IMR-90 (cell line): Measurements from ENCODE around the gene PTPRG. TPM values are rescaled to one million over a fixed set of nuclear protein-coding genes. Genes with fewer than 3 reads are reported as not detected.

Source experiments
- ATAC-seq: fragments of 200-7000 bp; cut with Tn5 transposase; 2 replicates; pipeline ENCODE4 v1.9.1; 2020; ENCODE audit warnings: low read depth, mild to moderate bottlenecking, moderate library complexity
- BruUV-seq: library from RNA; stranded (reverse); fragments of 400-500 nt; replicated peaks from 2 replicates; lab custom pipeline; 2021; lab: Mats Ljungman, UMichigan
- CTCF ChIA-PET: fragments of 300-600 bp; formaldehyde crosslinking; extraction: SDS; loops from one replicate; lab custom pipeline; 2021; ENCODE audit warnings: antibody characterized with exemption; lab: Yijun Ruan, JAX
- POLR2A ChIA-PET: fragments of 300-600 bp; sonication (Branson Sonifier 250); formaldehyde crosslinking; loops from one replicate; lab custom pipeline; 2022; ENCODE audit warnings: antibody characterized with exemption; ENCODE audit not compliant: unreplicated experiment; lab: Charles Lee
- DNase-seq: peaks from one replicate; pipeline ENCODE4 v3.0.0; 2013
- H2AFZ ChIP-seq: replicated peaks from 2 replicates; pipeline ENCODE3; 2013; ENCODE audit warnings: low read length, mild to moderate bottlenecking; ENCODE audit not compliant: poor library complexity
- H2AK5ac ChIP-seq: 2 replicates; pipeline ENCODE4 v1.6.1; 2013; ENCODE audit warnings: low read depth, low read length, inconsistent platforms
- H2AK9ac ChIP-seq: replicated peaks from 2 replicates; pipeline ENCODE3; 2013; ENCODE audit warnings: mild to moderate bottlenecking, low read depth, low read length, moderate library complexity; ENCODE audit not compliant: poor library complexity
- H2BK120ac ChIP-seq: 2 replicates; pipeline ENCODE4 v1.6.1; 2013; ENCODE audit warnings: low read depth, low read length, inconsistent platforms
- H2BK15ac ChIP-seq: 3 replicates; pipeline ENCODE4 v1.6.1; 2013; ENCODE audit warnings: low read depth, low read length, inconsistent platforms
- H2BK20ac ChIP-seq: 2 replicates; pipeline ENCODE4 v1.6.1; 2013; ENCODE audit warnings: low read depth, mild to moderate bottlenecking, inconsistent platforms, low read length, moderate library complexity
- H2BK5ac ChIP-seq: 2 replicates; pipeline ENCODE4 v1.6.1; 2013; ENCODE audit warnings: mild to moderate bottlenecking, low read depth, low read length, inconsistent platforms; ENCODE audit not compliant: poor library complexity, severe bottlenecking
- H3K14ac ChIP-seq: replicated peaks from 2 replicates; pipeline ENCODE4 v1.6.1; 2013; ENCODE audit warnings: low read depth, low read length, inconsistent platforms
- H3K18ac ChIP-seq: 2 replicates; pipeline ENCODE4 v1.6.1; 2013; ENCODE audit warnings: low read depth, low read length, control low read depth
- H3K23ac ChIP-seq: 2 replicates; pipeline ENCODE4 v1.6.1; 2013; ENCODE audit warnings: low read depth, low read length, inconsistent platforms
- H3K27ac ChIP-seq: 2 replicates; pipeline ENCODE4 v1.5.1; 2013; ENCODE audit warnings: mild to moderate bottlenecking, control low read depth, low read length; ENCODE audit not compliant: insufficient read depth
- H3K27me3 ChIP-seq: 2 replicates; pipeline ENCODE4 v1.6.1; 2013; ENCODE audit warnings: low read length; ENCODE audit not compliant: control insufficient read depth, insufficient read depth
- H3K36me3 ChIP-seq: 2 replicates; pipeline ENCODE4 v1.6.1; 2013; ENCODE audit warnings: low read length, mixed read lengths; ENCODE audit not compliant: control insufficient read depth, insufficient read depth
- H3K4ac ChIP-seq: 2 replicates; pipeline ENCODE4 v1.6.1; 2013; ENCODE audit warnings: low read depth, low read length, inconsistent platforms
- H3K4me1 ChIP-seq: 2 replicates; pipeline ENCODE4 v1.6.1; 2013; ENCODE audit warnings: low read length, mixed read lengths; ENCODE audit not compliant: control insufficient read depth, insufficient read depth
- H3K4me2 ChIP-seq: 2 replicates; pipeline ENCODE4 v1.6.1; 2013; ENCODE audit warnings: low read depth, mild to moderate bottlenecking, control low read depth, low read length, moderate library complexity
- H3K4me3 ChIP-seq: 2 replicates; pipeline ENCODE4 v1.5.1; 2013; ENCODE audit warnings: low read depth, mild to moderate bottlenecking, control low read depth, low read length, moderate library complexity; ENCODE audit not compliant: insufficient read depth
- H3K56ac ChIP-seq: 2 replicates; pipeline ENCODE4 v1.6.1; 2013; ENCODE audit warnings: low read length, inconsistent platforms; ENCODE audit not compliant: insufficient read depth; ENCODE audit errors: extremely low read depth
- H3K79me1 ChIP-seq, 2 experiments: 2 replicates each; pipeline ENCODE4 v1.6.1; 2013; ENCODE audit warnings: low read length in 2 of 2, inconsistent platforms in 1 of 2, low read depth in 1 of 2
- H3K9ac ChIP-seq: 2 replicates; pipeline ENCODE4 v1.6.1; 2013; ENCODE audit warnings: low read depth, low read length, control low read depth
- H3K9me1 ChIP-seq: 2 replicates; pipeline ENCODE4 v1.6.1; 2013; ENCODE audit warnings: low read length, inconsistent platforms; ENCODE audit not compliant: insufficient read depth
- H3K9me3 ChIP-seq: 2 replicates; pipeline ENCODE4 v1.6.1; 2013; ENCODE audit warnings: low read length; ENCODE audit not compliant: control insufficient read depth, insufficient read depth
- H4K20me1 ChIP-seq: 2 replicates; pipeline ENCODE4 v1.6.1; 2013; ENCODE audit warnings: low read length, inconsistent platforms; ENCODE audit not compliant: insufficient read depth
- H4K5ac ChIP-seq: 2 replicates; pipeline ENCODE4 v1.6.1; 2013; ENCODE audit warnings: mild to moderate bottlenecking, low read depth, low read length, control low read depth
- H4K8ac ChIP-seq, 2 experiments: 2 replicates each; pipeline ENCODE4 v1.6.1; 2013; ENCODE audit warnings: low read depth in 2 of 2, low read length in 2 of 2, control low read depth in 1 of 2, inconsistent platforms in 1 of 2
- H4K91ac ChIP-seq: 2 replicates; pipeline ENCODE4 v1.6.1; 2013; ENCODE audit warnings: low read depth, low read length, inconsistent platforms; ENCODE audit not compliant: insufficient read depth
- USF2 ChIP-seq: fragments of 150-350 bp; IDR thresholded peaks from 2 replicates; pipeline ENCODE4 v1.6.1; 2017; ENCODE audit warnings: mild to moderate bottlenecking, antibody characterized with exemption, low read length, low read depth
- WGBS, 2 experiments: methylation state at CpG; one replicate each; pipeline versions ENCODE4 v1.1.5 to v1.1.7; 2013; ENCODE audit warnings: missing lambda C conversion rate in 2 of 2; ENCODE audit not compliant: insufficient read length in 1 of 2; ENCODE audit errors: extremely low coverage in 2 of 2; 5-methylcytosine and 5-hydroxymethylcytosine counted together
- dilution Hi-C: fragments of 300-500 bp; cut with HindIII; formaldehyde crosslinking; loops from one replicate; pipeline ENCODE4 v1.14.3; 2018; ENCODE audit warnings: low sequenced_read_pairs; ENCODE audit not compliant: unreplicated experiment
- in situ Hi-C: fragments of 300-500 bp; cut with MboI; formaldehyde crosslinking; loops from 3 replicates; pipeline ENCODE4 v1.14.3; 2019; ENCODE audit warnings: low sequenced_read_pairs, inconsistent platforms, mixed read lengths
- intact Hi-C: fragments of 100-400 bp; cut with micrococcal nuclease; formaldehyde crosslinking; loops from 2 replicates; pipeline ENCODE4 v1.10.0; 2022
- polyA plus RNA-seq, 3 experiments: library from polyadenylated mRNA; depleted of rRNA; stranded (reverse); fragments of >200 nt; gene quantifications; 2 replicates each; pipeline ENCODE4 v1.2.3, GENCODE V29; 2012; ENCODE audit warnings: low replicate concordance in 1 of 3
- total RNA-seq: library from RNA; depleted of rRNA; stranded (reverse); fragments of >200 nt; gene quantifications from 2 replicates; pipeline ENCODE4 v1.2.3, GENCODE V29; 2012

The PTPRG gene
- total and polyA plus RNA-seq, 2 of the 4 experiments (the other 2 are of a cell fraction), result 7.7 to 31.0 TPM

- Histone ChIP-seq H4K20me1 (peaks cover 8% of the 10 kb centered on the region; the same call in 1 of the 2 replicates), H3K27ac (no peak overlapping the region), H3K18ac (no peak overlapping the region), H4K5ac (no peak overlapping the region), H2AK9ac (no peak overlapping the region), H3K79me1 (peaks cover 17 to 50% of the 10 kb centered on the region in 2 experiments), H3K23ac (no peak overlapping the region), H3K9ac (no peak overlapping the region), H3K4me2 (no peak overlapping the region), H3K36me3 (no peaks in the 10 kb centered on the region), H3K4me1 (peaks cover 2% of the 10 kb centered on the region; the same call in 1 of the 2 replicates), H4K8ac (no peak overlapping the region), H4K91ac (no peak overlapping the region), H2AFZ (no peak overlapping the region), H3K56ac (no peak overlapping the region), H2BK20ac (no peak overlapping the region), H2BK5ac (no peak overlapping the region), H3K4ac (no peak overlapping the region), H3K14ac (no peak overlapping the region), H2BK120ac (no peak overlapping the region), H2BK15ac (no peak overlapping the region), H3K4me3 (no peak overlapping the region), H3K9me1 (peaks cover 6% of the 10 kb centered on the region), H3K27me3 (no peaks in the 10 kb centered on the region), H3K9me3 (no peaks in the 10 kb centered on the region), H2AK5ac (no peak overlapping the region)
- no CpG with 5 or more reads among the region's 5 CpGs for WGBS, 2 experiments
- CTCF ChIA-PET, result no interaction called here
- POLR2A ChIA-PET, result no interaction called here
- DNase-seq (no peak), ATAC-seq (no peak)
- in situ Hi-C loops (no loop called here), intact Hi-C loops (no loop called here), dilution Hi-C loops (no loop called here)
- no peak for TF ChIP-seq USF2
- no TSS peak for BruUV-seq
Observed at GRCh38 chr3:61826161-61826560, 264.8 kb downstream of the PTPRG start.
